Endothelial cell of umbilical vein (primary cell): ENCODE measurements around the gene PHC3.

Source experiments
- CTCF ChIP-seq, 2 donors: IDR thresholded peaks; 1 replicate in 1 of 2; 2 replicates in 1 of 2; pipeline ENCODE4 v1.5.1; 2011; ENCODE audit warnings: low read length in 2 of 2, mild to moderate bottlenecking in 2 of 2, moderate library complexity in 2 of 2, control low read depth in 1 of 2, inconsistent platforms in 1 of 2, low read depth in 1 of 2; ENCODE audit not compliant: insufficient read depth in 1 of 2; ENCODE audit errors: extremely low read depth in 1 of 2
- EZH2 ChIP-seq: IDR thresholded peaks from 2 replicates; pipeline ENCODE4 v1.6.1; 2012; ENCODE audit warnings: borderline replicate concordance, low read depth, mild to moderate bottlenecking, moderate library complexity, low read length, inconsistent platforms; ENCODE audit not compliant: severe bottlenecking
- JUN ChIP-seq: IDR thresholded peaks from 2 replicates; pipeline ENCODE4 v1.6.1; 2011; ENCODE audit warnings: borderline replicate concordance, low read depth; ENCODE audit not compliant: insufficient read length, insufficient read depth
- MAX ChIP-seq: IDR thresholded peaks from 2 replicates; pipeline ENCODE4 v1.6.1; 2011; ENCODE audit not compliant: insufficient read depth, insufficient read length
- MYC ChIP-seq: IDR thresholded peaks from one replicate; pipeline ENCODE4 v1.6.1; 2011; ENCODE audit warnings: mild to moderate bottlenecking, low read depth, low read length
- POLR2A ChIP-seq: IDR thresholded peaks from 2 replicates; pipeline ENCODE4 v1.6.1; 2012; ENCODE audit warnings: low read depth, mild to moderate bottlenecking, control low read depth, low read length
- POLR2AphosphoS5 ChIP-seq: IDR thresholded peaks from 2 replicates; pipeline ENCODE4 v1.6.1; 2012; ENCODE audit warnings: low read depth, mild to moderate bottlenecking, control low read depth, low read length, moderate library complexity; ENCODE audit not compliant: insufficient read depth

GRCh38 chr3:170196833-170197232 is 15.3 kb upstream of the PHC3 start:
- TF ChIP-seq EZH2 (no peak), CTCF (IDR thresholded peaks at IDR 0.05; ENCODE audit: extremely low read depth in 1 of 2, insufficient read depth in 1 of 2, low read depth in 1 of 2, low read length in 2 of 2) (no peak), POLR2A (no peak), JUN (no peak), POLR2AphosphoS5 (no peak), MAX (no peak), MYC (no peak)
